Activated naive CD4-positive, alpha-beta T cell treated with anti-CD3 and anti-CD28 coated beads, Interleukin-2, amount 50 U/mL, for 24 hours (primary cell): ENCODE results near the gene AUTS2.
"Not testable (repeated sequence)": the region's sequence is repeated elsewhere in the genome, so short reads cannot be mapped to it uniquely, and the experiment has no call there.

Experiments
- H3K27ac Mint-ChIP-seq: one replicate; pipeline ENCODE4 v1.8.0; 2021; ENCODE audit warnings: mild to moderate bottlenecking, mixed read lengths
- H3K27me3 Mint-ChIP-seq: one replicate; pipeline ENCODE4 v1.8.0; 2021; ENCODE audit warnings: mixed read lengths
- H3K36me3 Mint-ChIP-seq: one replicate; pipeline ENCODE4 v1.8.0; 2021; ENCODE audit warnings: mixed read lengths
- H3K4me1 Mint-ChIP-seq: one replicate; pipeline ENCODE4 v1.8.0; 2021; ENCODE audit warnings: mixed read lengths
- H3K4me3 Mint-ChIP-seq: one replicate; pipeline ENCODE4 v1.8.0; 2021; ENCODE audit warnings: mild to moderate bottlenecking, mixed read lengths
- H3K9me3 Mint-ChIP-seq: one replicate; pipeline ENCODE4 v1.8.0; 2021; ENCODE audit warnings: mixed read lengths

Gene AUTS2

DNA sequence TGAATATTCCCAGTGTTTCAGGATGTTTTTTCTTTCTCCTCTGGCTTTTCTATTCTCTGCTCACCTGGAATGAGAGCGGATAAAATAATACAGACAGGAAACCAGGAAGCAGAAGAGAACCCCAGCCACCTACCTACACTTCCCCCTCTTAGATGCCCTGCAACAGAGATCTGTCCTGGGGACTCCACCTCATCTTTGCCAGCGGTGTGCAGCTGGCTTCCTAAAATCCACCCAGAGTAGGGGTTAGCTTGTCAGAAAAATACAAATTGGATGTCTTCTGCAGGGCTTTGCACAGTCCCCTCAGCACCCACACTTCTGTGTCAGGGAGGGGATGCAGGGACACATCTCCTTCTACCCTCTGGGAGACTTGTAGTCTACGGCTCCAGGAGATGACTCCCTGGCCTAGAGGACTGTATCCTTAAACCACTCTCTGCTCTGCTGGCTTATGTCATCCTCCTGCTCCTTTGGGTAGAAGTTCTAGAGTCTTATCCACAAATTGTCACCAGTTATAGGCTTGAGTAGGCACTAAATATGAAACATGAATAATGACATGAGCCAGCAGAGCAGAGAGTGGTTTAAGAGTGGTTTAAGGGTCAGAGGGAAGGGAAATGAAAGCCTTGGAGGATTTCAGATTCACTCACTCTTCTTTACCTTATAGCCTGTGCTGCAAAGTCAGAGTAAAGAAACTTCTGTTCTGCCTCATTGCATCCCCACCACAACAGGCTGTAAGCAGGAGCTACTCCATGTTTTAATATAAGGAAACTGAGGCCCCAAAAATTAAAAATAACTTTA lies 749.4 kb downstream of the AUTS2 start:
- H3K4me3 Mint-ChIP-seq = no peak overlapping the region
- no peaks in the 10 kb centered on the region for H3K27me3 Mint-ChIP-seq
- no peaks in the 10 kb centered on the region for H3K36me3 Mint-ChIP-seq
- no peaks in the 10 kb centered on the region for H3K4me1 Mint-ChIP-seq
- H3K9me3 Mint-ChIP-seq = no peaks in the 10 kb centered on the region
- H3K27ac Mint-ChIP-seq = no peak overlapping the region

DNA sequence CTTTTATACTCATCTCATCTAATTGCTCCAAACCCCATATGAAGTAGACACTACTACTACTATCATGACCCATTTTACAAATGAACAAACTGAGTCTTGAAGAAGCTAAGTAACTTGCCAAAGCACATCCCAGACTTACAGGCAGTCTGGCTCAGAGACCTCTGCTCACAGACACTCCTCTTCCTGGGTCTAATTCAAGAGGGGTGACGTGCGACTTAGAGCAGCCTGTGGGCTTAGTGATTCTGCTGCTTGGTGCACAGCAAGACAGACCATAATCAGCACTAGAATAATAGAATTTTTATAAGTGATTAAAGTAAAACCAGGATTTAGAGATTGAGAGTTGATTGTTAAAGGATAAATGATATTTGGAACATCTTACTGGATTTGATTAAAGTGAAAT lies 750.8 kb downstream of the AUTS2 start:
- Mint-ChIP-seq H3K36me3 (no peaks in the 10 kb centered on the region), H3K4me1 (no peaks in the 10 kb centered on the region), H3K4me3 (no peak overlapping the region), H3K9me3 (no peaks in the 10 kb centered on the region), H3K27ac (no peak overlapping the region), H3K27me3 (no peaks in the 10 kb centered on the region)

DNA sequence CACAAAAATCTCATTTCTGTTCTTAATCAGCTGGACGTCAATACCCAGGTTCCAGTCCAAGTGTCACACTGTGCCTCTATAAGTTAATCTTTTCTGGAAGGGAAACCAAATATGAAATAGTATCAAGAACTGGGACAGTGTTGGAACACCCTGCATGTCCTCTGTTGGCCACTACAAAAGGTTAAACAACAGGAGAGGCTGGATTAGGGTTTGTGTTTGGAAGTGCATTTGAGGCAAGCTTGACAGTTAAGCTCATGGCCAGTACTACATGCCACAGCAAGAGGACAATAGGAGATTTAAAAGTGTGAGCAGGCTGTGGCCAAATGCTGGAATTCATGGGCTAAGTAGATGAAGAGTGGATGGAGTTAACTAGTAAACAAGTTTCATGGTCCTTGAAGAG lies 751.5 kb downstream of the AUTS2 start:
- Mint-ChIP-seq H3K4me1 (no peaks in the 10 kb centered on the region), H3K27ac (no peak overlapping the region), H3K36me3 (no peaks in the 10 kb centered on the region), H3K27me3 (no peaks in the 10 kb centered on the region), H3K4me3 (no peak overlapping the region), H3K9me3 (no peaks in the 10 kb centered on the region)

DNA sequence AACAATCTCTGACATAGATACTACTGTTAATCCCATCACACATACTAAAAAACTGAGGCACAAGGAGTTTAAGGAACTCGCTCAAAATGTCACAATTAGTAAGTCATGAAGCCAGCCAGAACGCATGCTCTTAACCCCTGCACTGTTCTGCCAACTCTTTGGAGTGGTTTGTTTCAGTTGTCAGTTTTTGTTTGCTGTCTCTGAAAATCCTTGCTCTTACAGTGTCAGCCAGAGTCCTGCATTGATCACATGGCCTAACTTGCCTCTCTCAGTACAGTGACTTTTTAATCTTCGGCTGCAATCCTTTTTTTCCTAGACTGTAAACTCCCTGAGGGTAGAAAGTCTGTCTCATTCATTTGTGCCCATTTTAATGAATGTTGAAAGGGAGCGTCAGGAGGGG lies 753.8 kb downstream of the AUTS2 start:
- no peak overlapping the region for H3K4me3 Mint-ChIP-seq
- no peaks in the 10 kb centered on the region for H3K27me3 Mint-ChIP-seq
- no peak overlapping the region for H3K27ac Mint-ChIP-seq
- H3K4me1 Mint-ChIP-seq = no peaks in the 10 kb centered on the region
- H3K9me3 Mint-ChIP-seq = no peaks in the 10 kb centered on the region
- no peaks in the 10 kb centered on the region for H3K36me3 Mint-ChIP-seq

DNA sequence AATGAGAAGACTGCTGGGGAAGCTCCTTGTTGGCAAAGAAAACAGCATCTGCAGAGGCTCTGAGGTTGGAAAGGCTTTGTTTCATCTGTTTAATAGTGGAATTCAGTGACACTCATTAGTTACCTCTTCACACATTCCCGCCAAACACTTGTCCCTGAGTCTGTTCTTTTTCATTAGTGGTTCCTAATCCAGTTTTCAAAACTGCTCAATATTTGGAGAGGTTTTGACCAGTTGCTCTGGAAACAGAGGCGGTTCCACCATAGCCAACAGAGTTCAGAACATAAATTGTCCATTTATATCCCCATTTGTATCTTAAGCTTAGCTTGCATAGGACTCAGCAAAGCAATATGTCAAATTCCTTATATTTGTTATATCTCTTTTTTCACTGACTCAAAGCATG lies 754.6 kb downstream of the AUTS2 start:
- Mint-ChIP-seq H3K27ac (no peak overlapping the region), H3K4me1 (no peaks in the 10 kb centered on the region), H3K4me3 (no peak overlapping the region), H3K27me3 (no peaks in the 10 kb centered on the region), H3K36me3 (no peaks in the 10 kb centered on the region), H3K9me3 (no peaks in the 10 kb centered on the region)

DNA sequence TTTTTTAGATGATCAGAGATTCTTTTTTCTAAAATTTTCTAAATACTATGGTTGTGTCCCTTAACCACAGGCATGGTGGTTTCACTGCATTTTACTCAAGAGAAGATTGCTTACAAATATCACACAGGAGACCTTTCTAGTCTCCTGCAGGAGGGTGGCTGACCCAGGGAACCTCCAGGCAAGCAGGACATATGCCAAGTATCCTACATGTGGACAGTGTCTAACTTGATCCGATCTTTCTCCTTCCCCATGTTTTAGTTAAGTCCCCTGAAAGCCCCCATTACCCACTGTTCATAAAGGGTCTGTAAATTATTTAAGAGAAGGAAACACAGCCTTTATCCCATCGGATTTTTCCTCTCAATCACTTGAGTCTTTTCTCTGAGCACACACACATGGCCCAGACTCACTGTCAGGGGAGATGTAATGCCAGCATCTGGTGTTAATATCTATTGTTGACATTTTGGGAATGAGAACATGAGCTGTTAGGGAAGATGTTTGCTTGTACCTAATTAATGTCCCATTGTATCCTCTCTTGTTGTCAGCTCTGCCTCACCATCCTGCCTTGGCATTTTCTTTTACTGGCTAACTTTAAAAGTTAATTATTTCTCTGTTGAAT lies 755.2 kb downstream of the AUTS2 start:
- Mint-ChIP-seq H3K9me3 (no peaks in the 10 kb centered on the region), H3K27me3 (no peaks in the 10 kb centered on the region), H3K4me3 (no peak overlapping the region), H3K36me3 (no peaks in the 10 kb centered on the region), H3K27ac (no peak overlapping the region), H3K4me1 (no peaks in the 10 kb centered on the region)

DNA sequence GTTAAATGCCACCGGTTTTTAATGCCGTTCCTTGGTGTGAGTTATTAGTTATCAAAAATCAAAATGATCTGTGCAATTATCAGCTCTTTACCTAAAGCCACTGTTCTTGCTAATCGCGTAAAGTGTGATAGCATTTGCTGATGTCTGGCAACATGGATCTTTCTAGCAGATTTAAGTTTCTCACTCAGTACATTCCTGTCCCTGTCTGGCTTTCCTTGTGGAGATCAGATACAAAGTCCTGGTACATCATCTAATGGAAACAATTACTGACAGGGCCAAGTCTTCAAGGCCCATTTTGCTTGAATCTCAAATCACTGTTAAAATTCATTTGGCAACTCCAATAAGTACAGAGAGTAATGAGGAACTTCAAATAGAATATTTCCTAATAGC lies 755.7 kb downstream of the AUTS2 start:
- Mint-ChIP-seq H3K4me3 (no peak overlapping the region), H3K9me3 (no peaks in the 10 kb centered on the region), H3K27ac (no peak overlapping the region), H3K36me3 (no peaks in the 10 kb centered on the region), H3K4me1 (no peaks in the 10 kb centered on the region), H3K27me3 (no peaks in the 10 kb centered on the region)

DNA sequence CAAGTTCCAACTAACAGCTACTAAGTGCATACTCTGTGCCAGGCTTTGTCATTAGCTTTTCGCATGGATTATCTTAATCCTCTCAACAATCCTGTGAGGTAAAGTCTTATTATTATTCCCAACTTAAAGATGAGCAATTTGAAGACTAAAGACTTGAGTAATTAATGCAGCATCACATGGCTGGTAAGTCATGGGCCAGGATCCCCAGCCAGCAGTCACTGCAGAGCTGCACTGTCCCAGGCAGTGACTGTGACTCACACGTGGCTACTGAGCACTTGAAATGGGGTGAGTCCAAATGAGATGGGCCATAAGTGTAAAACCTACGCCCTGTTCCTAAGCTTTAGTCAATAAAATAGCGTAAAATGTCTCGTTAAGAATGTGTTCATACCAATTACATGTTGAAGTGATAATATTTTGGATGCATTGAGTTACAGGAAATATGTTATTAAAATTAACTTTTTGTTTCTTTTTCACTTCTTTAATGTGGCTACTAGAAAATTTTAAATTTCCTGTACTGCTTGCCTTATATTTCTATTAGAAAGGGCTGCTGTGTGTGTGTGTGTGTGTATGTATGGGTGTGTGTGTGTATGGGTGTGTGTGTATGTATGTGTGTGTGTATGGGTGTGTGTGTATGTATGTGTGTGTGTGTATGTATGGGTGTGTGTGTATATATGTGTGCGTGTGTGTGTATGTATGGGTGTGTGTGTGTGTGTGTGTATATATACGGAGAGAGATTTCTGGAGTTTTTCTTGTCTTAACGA lies 756.3 kb downstream of the AUTS2 start:
- Mint-ChIP-seq H3K9me3 (no peaks in the 10 kb centered on the region), H3K27ac (no peak overlapping the region), H3K4me3 (no peak overlapping the region), H3K27me3 (no peaks in the 10 kb centered on the region), H3K4me1 (no peaks in the 10 kb centered on the region), H3K36me3 (no peaks in the 10 kb centered on the region)

DNA sequence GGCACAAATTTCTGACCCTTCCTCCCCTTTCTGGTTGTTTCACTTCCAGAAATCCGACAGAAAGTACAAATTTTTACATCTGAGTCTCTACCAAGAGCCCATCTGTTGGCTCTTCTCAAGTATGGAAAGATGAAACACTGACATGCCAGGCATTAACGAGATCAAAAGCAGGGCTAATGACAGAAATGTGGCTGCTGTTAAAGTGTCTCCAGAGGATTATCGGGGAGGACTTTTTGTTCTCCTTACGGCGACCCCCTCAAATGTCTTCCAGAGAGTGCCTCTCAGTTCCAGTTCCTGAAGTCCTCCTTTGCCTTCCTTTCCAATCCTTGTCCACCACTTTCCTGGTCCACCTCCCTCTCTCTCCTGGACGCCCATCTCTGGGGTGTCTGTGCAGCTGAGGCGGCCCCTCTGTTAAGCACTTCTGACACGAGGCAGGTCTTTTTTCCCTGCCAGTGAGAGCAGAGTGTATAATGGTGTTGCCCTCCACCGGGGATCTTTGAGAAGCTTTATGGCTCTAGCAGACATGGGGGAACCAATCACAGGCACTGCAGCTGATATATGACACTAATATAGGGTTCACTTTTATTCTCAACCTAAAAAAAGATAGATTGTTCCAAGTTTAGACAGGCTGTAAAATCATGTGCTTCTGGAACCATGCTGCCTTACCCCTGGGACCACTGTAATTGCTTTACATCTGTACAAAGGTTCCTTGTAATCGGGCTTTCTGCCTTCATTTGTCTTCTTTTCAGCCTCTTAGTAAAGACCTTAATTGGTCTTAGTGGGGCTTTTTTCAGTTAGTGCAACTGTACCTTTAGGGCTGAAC lies 757.1 kb downstream of the AUTS2 start:
- no peaks in the 10 kb centered on the region for H3K36me3 Mint-ChIP-seq
- no peaks in the 10 kb centered on the region for H3K9me3 Mint-ChIP-seq
- no peaks in the 10 kb centered on the region for H3K4me1 Mint-ChIP-seq
- H3K27me3 Mint-ChIP-seq = no peaks in the 10 kb centered on the region
- H3K27ac Mint-ChIP-seq = no peak overlapping the region
- no peak overlapping the region for H3K4me3 Mint-ChIP-seq

DNA sequence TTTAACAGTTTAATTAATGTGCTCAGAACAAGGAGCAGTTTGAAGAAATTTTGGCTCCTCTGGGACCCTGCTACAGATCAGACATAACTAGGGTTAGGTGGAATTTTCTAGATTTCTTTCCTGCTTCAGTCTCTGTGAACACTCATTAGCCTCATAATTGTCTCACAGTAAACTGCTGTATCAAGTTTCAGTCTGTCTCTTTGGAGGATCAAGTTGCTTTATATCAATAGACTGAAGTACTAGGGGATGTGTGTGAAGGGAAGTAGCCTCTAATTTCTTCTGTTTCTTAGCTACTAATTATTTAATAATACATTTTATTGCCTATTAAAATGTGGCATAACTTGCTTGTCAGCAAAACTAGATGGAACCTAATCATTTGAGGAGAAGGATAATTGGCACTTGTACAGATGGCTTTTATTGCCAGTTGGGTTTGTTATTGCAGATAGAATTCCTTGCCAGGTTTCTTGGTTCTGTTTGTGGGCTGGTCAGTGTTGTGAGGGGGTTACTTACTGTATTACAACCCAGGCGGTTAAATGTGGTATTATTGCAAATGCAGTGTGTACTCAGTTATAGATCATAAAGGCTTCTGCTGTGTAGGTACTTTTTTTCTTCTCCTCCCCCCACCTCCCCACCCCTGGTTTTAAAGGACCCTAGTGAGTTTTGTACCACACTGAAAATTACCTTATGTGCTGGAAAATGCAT lies 758.0 kb downstream of the AUTS2 start:
- no peaks in the 10 kb centered on the region for H3K4me1 Mint-ChIP-seq
- no peaks in the 10 kb centered on the region for H3K9me3 Mint-ChIP-seq
- no peaks in the 10 kb centered on the region for H3K27me3 Mint-ChIP-seq
- no peak overlapping the region for H3K27ac Mint-ChIP-seq
- H3K4me3 Mint-ChIP-seq = no peak overlapping the region
- no peaks in the 10 kb centered on the region for H3K36me3 Mint-ChIP-seq

DNA sequence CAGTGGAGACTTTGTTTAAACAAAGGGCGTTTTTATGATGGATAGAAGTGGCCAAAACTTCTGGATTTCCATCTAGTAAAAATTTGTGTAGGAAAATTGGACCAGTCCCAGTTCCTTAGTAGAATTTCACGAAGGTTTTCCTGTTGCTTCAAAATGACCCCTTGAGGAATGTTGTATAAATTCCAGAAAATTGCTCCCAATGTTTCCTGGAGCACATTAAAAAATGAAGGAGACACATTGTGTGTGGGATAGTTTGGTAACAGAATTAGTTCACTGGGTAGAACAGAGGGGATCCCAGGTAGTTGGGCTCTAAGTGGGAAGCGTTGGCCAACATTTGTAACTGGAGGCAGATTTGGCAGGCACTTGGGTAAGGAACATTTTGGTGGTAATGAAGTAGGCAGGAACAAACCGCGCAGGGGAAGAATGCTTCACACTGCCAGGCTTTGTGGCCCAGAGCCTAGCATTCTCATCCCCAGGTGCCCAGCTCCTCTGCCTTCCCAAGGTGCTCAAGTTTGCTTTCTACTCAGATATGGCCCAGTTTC lies 758.6 kb downstream of the AUTS2 start:
- no peaks in the 10 kb centered on the region for H3K27me3 Mint-ChIP-seq
- H3K9me3 Mint-ChIP-seq = no peaks in the 10 kb centered on the region
- peaks cover 1% of the 10 kb centered on the region for H3K4me1 Mint-ChIP-seq
- no peak overlapping the region for H3K27ac Mint-ChIP-seq
- no peaks in the 10 kb centered on the region for H3K36me3 Mint-ChIP-seq
- H3K4me3 Mint-ChIP-seq = no peak overlapping the region

DNA sequence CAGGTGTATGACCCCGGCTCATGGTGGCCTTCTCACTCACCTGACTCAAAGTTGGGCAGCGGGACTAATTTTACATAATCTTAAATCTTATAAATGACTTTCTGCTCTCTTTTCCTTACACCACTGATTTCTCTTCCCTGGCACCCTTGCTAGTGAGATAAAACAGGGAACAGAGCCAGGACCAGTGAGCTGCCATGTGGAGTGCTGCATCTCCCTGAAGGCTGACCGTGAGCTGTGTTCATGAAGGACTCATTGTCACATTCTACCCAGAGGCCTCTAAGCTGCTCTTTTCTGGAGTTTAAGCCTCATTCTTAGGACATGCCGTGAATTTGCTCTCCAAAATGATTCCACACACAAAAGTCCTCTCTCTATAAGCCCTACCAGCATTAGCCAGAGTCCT lies 762.3 kb downstream of the AUTS2 start:
- Mint-ChIP-seq H3K27ac (no peak overlapping the region), H3K36me3 (no peaks in the 10 kb centered on the region), H3K27me3 (no peaks in the 10 kb centered on the region), H3K4me3 (no peak overlapping the region), H3K4me1 (peaks cover 6% of the 10 kb centered on the region), H3K9me3 (no peaks in the 10 kb centered on the region)

DNA sequence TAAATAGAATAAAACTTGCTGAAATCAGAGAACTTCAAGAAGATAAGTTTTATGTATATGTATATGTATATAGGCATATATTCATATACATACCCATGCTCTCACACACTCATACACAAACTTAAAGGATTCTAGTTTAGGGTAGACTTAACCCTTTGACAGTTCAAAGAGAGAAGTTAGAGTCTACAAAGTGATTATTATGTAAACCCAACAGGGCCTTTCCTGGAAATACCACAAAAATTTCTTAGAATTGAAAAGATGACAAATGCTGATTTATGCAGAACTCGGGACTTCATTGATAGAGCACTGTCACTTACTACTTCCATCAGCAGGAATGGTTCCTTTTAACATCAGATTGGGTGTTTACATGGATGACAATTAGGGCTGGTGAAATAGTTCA lies 763.5 kb downstream of the AUTS2 start:
- H3K36me3 Mint-ChIP-seq = peaks cover 2% of the 10 kb centered on the region
- H3K27ac Mint-ChIP-seq = no peak overlapping the region
- peaks cover 6% of the 10 kb centered on the region for H3K4me1 Mint-ChIP-seq
- H3K9me3 Mint-ChIP-seq = peaks cover 8% of the 10 kb centered on the region
- no peaks in the 10 kb centered on the region for H3K27me3 Mint-ChIP-seq
- H3K4me3 Mint-ChIP-seq = no peak overlapping the region

DNA sequence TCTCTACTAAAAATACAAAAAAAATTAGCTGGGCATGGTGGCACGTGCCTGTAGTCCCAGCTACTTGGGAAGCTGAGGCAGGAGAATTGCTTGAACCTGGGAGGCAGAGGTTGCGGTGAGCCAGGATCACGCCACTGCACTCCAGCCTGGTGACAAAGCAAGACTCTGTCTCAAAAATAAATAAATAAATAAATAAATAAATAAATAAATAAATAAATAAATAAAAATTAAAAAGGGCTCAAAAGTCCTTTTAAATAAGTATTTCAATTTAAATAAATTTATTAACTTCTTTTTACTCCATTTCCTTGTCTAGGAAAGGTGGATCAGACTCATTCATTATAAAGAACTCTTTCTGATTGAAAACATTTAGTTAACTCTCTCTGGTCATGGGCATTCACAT lies 766.1 kb downstream of the AUTS2 start:
- not testable (repeated sequence) for H3K36me3 Mint-ChIP-seq, H3K4me3 Mint-ChIP-seq, H3K27ac Mint-ChIP-seq, H3K4me1 Mint-ChIP-seq, H3K9me3 Mint-ChIP-seq, H3K27me3 Mint-ChIP-seq

DNA sequence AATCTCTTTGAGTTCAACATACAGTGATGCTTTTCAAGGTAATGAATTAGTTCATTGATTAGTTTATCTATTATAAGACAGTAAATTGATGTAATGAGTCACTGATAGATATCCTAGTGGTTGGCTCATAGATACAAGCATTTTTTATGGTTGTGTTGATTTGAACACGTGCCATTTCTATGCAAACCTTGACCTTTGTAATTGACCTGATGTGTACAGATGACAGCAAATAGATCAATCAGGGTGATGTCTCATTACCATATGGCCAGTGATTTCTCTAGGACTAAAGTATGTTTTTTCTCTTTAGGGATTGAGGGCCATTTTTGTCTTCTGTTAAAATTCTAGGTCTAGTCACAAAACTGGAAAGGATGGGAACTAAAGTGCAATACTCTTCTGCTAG lies 773.4 kb downstream of the AUTS2 start:
- no peaks in the 10 kb centered on the region for H3K27me3 Mint-ChIP-seq
- H3K4me1 Mint-ChIP-seq = no peaks in the 10 kb centered on the region
- peaks cover 1% of the 10 kb centered on the region for H3K9me3 Mint-ChIP-seq
- peaks cover under 1% of the 10 kb centered on the region for H3K36me3 Mint-ChIP-seq
- no peak overlapping the region for H3K27ac Mint-ChIP-seq
- H3K4me3 Mint-ChIP-seq = no peak overlapping the region
